Measurements from ENCODE around the gene DGKI. TPM values are rescaled to one million over a fixed set of nuclear protein-coding genes. Genes with fewer than 3 reads are reported as not detected.
A peak's percentile ranks its signal among the peaks of the same experiment; 100 is the strongest.
"Not testable (repeated sequence)": the region's sequence is repeated elsewhere in the genome, so short reads cannot be mapped to it uniquely, and the experiment has no call there.

DGKI gene
- total RNA-seq, 5 donors from 2014 or later (not counting 1 experiment from before 2014, with no cell fraction given), result not detected

DNA sequence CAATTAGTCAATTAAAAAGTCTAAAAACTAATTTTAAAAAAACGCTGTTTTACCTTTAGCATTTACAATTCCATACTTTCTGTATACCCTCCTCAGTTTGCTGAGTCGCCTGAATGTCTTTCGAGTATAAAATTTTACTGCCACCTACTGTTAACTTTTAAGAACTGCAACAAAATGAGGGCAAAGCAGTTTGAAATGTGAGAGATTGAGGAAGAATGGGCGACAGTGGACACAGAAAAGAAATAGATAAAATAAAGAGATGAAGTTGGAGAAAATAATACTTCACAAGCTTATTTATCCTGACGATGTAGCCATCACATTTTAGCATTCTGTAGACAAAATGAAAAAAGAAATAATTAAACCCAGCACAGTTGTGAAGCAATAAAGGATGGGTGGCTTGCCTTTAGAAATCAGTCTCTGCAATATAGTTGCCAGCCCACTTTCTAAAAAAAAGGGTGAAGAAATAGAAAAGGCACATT, 392.5 kb downstream of the DGKI start:
- H3K4me3 Mint-ChIP-seq, result no peak overlapping the region
- no peak for ATAC-seq (replicated peaks in 1 of 4)
- no peaks in the 10 kb centered on the region for H3K36me3 Mint-ChIP-seq
- H3K4me1 Mint-ChIP-seq, result no peaks in the 10 kb centered on the region
- H3K27ac ChIP-seq (ENCODE audit: low read length), result no peak overlapping the region
- WGBS (ENCODE audit: insufficient coverage), result no CpG with 5 or more reads among the region's 5 CpGs
- H3K9me3 ChIP-seq, result no peaks in the 10 kb centered on the region
- CTCF ChIA-PET, result interaction anchor here (0.5 to 1.1 kb wide), 3 partner anchors 8 to 1463 kb away, joined by 3 to 9 read pairs (median 4); no protein-coding TSS in a partner anchor
- H3K9me3 Mint-ChIP-seq, result no peaks in the 10 kb centered on the region
- no peaks in the 10 kb centered on the region for H3K4me1 ChIP-seq (ENCODE audit: control insufficient read depth in 1 of 2, extremely low read depth in 1 of 2, insufficient read depth in 2 of 2, low read length in 2 of 2)
- H3K27ac Mint-ChIP-seq, result no peak overlapping the region
- H3K4me3 ChIP-seq (ENCODE audit: control insufficient read depth in 1 of 2, extremely low read depth in 1 of 2, low read length in 1 of 2), result no peak overlapping the region
- peak in 1 of 35 experiments; percentile 16 for DNase-seq
- POLR2A ChIA-PET, result no interaction called here
- no peaks in the 10 kb centered on the region for H3K36me3 ChIP-seq (ENCODE audit: control insufficient read depth in 2 of 2, extremely low read depth in 1 of 2, insufficient read depth in 1 of 2, low read length in 1 of 2)
- H3K27me3 ChIP-seq (replicated peaks in 1 of 2; ENCODE audit: control insufficient read depth in 2 of 2, extremely low read depth in 1 of 2, insufficient read depth in 2 of 2, low read length in 1 of 2), result no peaks in the 10 kb centered on the region
- peaks cover 2 to 3% of the 10 kb centered on the region in 2 donors for H3K27me3 Mint-ChIP-seq

DNA sequence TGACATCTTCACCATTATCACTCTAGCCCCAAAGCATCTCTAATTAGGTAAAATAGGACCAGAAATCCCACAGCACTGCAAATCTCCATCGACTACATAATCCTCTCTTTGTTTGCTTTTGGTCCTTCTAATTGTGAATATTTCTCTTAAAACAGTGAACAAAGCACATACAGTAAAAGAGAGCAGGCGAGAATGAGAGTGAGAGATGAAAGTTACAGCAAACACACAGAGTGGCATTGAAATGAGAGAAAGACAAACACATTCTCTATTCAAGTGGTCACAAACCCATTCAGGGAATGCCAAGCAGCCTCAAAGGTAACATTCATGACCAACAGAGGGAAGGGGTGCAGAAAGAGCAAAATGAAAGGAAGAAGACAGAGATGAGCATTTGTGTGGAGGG, 393.4 kb downstream of the DGKI start:
- ATAC-seq (replicated peaks in 1 of 4), result no peak
- CTCF ChIA-PET, result interaction anchor here in 1 of 2 donors (0.6 kb wide), 1 partner anchor 1696 kb away, joined by 3 read pairs; no protein-coding TSS in a partner anchor

DNA sequence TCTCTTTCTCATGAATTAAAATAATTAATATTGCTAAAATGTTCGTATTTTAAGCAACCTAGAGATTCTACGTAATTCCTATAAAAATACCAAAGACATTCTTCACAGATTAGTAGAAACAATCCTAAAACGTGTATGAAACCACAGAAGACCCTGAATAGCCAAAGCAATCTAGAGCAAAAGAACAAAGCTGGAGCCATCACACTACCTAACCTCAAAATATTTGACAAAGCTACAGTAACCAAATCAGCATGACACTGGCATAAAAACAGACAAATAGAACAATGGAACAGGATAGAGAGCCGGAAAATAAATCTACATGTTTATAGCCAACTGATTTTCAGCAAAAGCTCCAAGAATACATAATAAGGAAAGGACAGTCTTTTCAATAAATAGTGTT, 397.8 kb downstream of the DGKI start:
- Histone ChIP-seq H3K36me3 (ENCODE audit: control insufficient read depth in 2 of 2, extremely low read depth in 1 of 2, insufficient read depth in 1 of 2, low read length in 1 of 2) (no peaks in the 10 kb centered on the region), H3K9me3 (no peaks in the 10 kb centered on the region), H3K27ac (ENCODE audit: low read length) (no peak overlapping the region), H3K4me3 (ENCODE audit: control insufficient read depth in 1 of 2, extremely low read depth in 1 of 2, low read length in 1 of 2) (no peak overlapping the region), H3K4me1 (ENCODE audit: control insufficient read depth in 1 of 2, extremely low read depth in 1 of 2, insufficient read depth in 2 of 2, low read length in 2 of 2) (no peaks in the 10 kb centered on the region), H3K27me3 (replicated peaks in 1 of 2; ENCODE audit: control insufficient read depth in 2 of 2, extremely low read depth in 1 of 2, insufficient read depth in 2 of 2, low read length in 1 of 2) (no peaks in the 10 kb centered on the region)
- no peaks in the 10 kb centered on the region for H3K9me3 Mint-ChIP-seq
- no peaks in the 10 kb centered on the region for H3K4me1 Mint-ChIP-seq
- H3K4me3 Mint-ChIP-seq, result no peak overlapping the region
- WGBS (ENCODE audit: insufficient coverage), result 30% methylated on average over 1 of the region's 4 CpGs
- no peaks in the 10 kb centered on the region for H3K36me3 Mint-ChIP-seq
- ChIA-PET CTCF (interaction anchor here in 1 of 2 donors (0.5 kb wide), 1 partner anchor 41 kb away, joined by 3 read pairs; no protein-coding TSS in a partner anchor), POLR2A (no interaction called here)
- H3K27me3 Mint-ChIP-seq, result peaks cover 0 to 6% of the 10 kb centered on the region in 2 donors
- ATAC-seq (replicated peaks in 1 of 4), result no peak
- no peak overlapping the region for H3K27ac Mint-ChIP-seq
- no peak for DNase-seq

More for the DNA sequence above, 393.4 kb downstream of the DGKI start:
- H3K9me3 Mint-ChIP-seq, result no peaks in the 10 kb centered on the region
- no peaks in the 10 kb centered on the region for H3K4me1 ChIP-seq (ENCODE audit: control insufficient read depth in 1 of 2, extremely low read depth in 1 of 2, insufficient read depth in 2 of 2, low read length in 2 of 2)
- POLR2A ChIA-PET, result no interaction called here
- no peak overlapping the region for H3K27ac ChIP-seq (ENCODE audit: low read length)
- H3K36me3 Mint-ChIP-seq, result no peaks in the 10 kb centered on the region
- H3K27me3 ChIP-seq (replicated peaks in 1 of 2; ENCODE audit: control insufficient read depth in 2 of 2, extremely low read depth in 1 of 2, insufficient read depth in 2 of 2, low read length in 1 of 2), result no peaks in the 10 kb centered on the region
- no peaks in the 10 kb centered on the region for H3K36me3 ChIP-seq (ENCODE audit: control insufficient read depth in 2 of 2, extremely low read depth in 1 of 2, insufficient read depth in 1 of 2, low read length in 1 of 2)
- no CpG with 5 or more reads among the region's 2 CpGs for WGBS (ENCODE audit: insufficient coverage)
- DNase-seq, result no peak
- H3K27me3 Mint-ChIP-seq, result peaks cover 0 to 3% of the 10 kb centered on the region in 2 donors
- H3K4me3 Mint-ChIP-seq, result no peak overlapping the region
- H3K4me1 Mint-ChIP-seq, result no peaks in the 10 kb centered on the region
- H3K27ac Mint-ChIP-seq, result no peak overlapping the region
- no peaks in the 10 kb centered on the region for H3K9me3 ChIP-seq
- no peak overlapping the region for H3K4me3 ChIP-seq (ENCODE audit: control insufficient read depth in 1 of 2, extremely low read depth in 1 of 2, low read length in 1 of 2)

DNA sequence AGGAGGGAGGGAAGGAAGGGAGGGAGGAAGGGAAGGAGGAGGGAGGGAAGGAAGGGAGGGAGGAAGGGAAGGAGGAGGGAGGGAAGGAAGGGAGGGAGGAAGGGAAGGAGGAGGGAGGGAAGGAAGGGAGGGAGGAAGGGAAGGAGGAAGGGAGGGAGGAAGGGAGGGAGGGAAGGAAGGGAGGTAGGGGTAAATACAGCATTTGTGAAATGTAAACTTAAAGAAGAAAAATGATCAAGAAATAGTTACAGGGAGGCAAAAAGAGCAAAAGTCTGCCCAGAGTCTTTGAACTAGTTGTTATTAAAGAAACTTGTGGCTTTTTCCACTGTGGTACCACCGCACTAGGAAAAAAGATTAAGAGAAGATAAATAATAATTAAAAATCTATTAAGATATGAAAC, 398.2 kb downstream of the DGKI start:
- ATAC-seq (replicated peaks in 1 of 4); H3K36me3 ChIP-seq (ENCODE audit: control insufficient read depth in 2 of 2, extremely low read depth in 1 of 2, insufficient read depth in 1 of 2, low read length in 1 of 2); POLR2A ChIA-PET; H3K9me3 ChIP-seq; H3K4me1 ChIP-seq (ENCODE audit: control insufficient read depth in 1 of 2, extremely low read depth in 1 of 2, insufficient read depth in 2 of 2, low read length in 2 of 2); H3K36me3 Mint-ChIP-seq; H3K9me3 Mint-ChIP-seq; H3K27ac ChIP-seq (ENCODE audit: low read length); H3K4me3 Mint-ChIP-seq; H3K27ac Mint-ChIP-seq; H3K4me3 ChIP-seq (ENCODE audit: control insufficient read depth in 1 of 2, extremely low read depth in 1 of 2, low read length in 1 of 2); H3K27me3 ChIP-seq (replicated peaks in 1 of 2; ENCODE audit: control insufficient read depth in 2 of 2, extremely low read depth in 1 of 2, insufficient read depth in 2 of 2, low read length in 1 of 2); DNase-seq; H3K4me1 Mint-ChIP-seq; H3K27me3 Mint-ChIP-seq: not testable (repeated sequence)
- no CpG with 5 or more reads among the region's 1 CpG for WGBS (ENCODE audit: insufficient coverage)
- CTCF ChIA-PET, result interaction anchor here in 1 of 2 donors (0.5 kb wide), 1 partner anchor 41 kb away, joined by 3 read pairs; no protein-coding TSS in a partner anchor

DNA sequence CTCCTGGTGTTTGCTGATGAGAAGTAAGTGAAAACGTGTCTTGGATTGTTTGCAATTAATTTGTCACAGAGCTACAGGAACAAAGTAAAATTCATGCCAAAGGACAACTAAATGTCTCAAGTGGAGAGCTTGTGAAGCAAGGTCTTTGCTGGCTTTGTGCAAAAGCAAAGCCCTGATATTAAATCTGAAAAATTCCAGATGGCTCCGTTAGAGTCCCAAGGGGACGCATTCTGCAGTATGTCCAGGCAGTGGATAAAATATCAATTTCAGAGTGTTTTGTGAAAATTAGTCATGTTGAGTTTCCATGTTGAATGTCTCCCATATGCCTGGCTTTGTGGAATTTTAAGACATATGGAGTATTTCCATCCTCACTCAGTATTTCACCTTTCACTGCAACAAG, 400.7 kb downstream of the DGKI start:
- H3K27me3 ChIP-seq (replicated peaks in 1 of 2; ENCODE audit: control insufficient read depth in 2 of 2, extremely low read depth in 1 of 2, insufficient read depth in 2 of 2, low read length in 1 of 2), result no peaks in the 10 kb centered on the region
- Mint-ChIP-seq H3K36me3 (no peaks in the 10 kb centered on the region), H3K27ac (no peak overlapping the region), H3K4me1 (no peaks in the 10 kb centered on the region), H3K4me3 (no peak overlapping the region), H3K9me3 (no peaks in the 10 kb centered on the region), H3K27me3 (peaks cover 0 to 6% of the 10 kb centered on the region in 2 donors)
- H3K9me3 ChIP-seq, result no peaks in the 10 kb centered on the region
- no peak for ATAC-seq (replicated peaks in 1 of 4)
- no peak overlapping the region for H3K27ac ChIP-seq (ENCODE audit: low read length)
- ChIA-PET CTCF (interaction anchor here (0.8 to 1.0 kb wide), 2 partner anchors 9 kb away, joined by 3 to 4 read pairs; no protein-coding TSS in a partner anchor), POLR2A (no interaction called here)
- no peak for DNase-seq
- H3K36me3 ChIP-seq (ENCODE audit: control insufficient read depth in 2 of 2, extremely low read depth in 1 of 2, insufficient read depth in 1 of 2, low read length in 1 of 2), result no peaks in the 10 kb centered on the region
- 75% methylated on average over 2 of the region's 3 CpGs for WGBS (ENCODE audit: insufficient coverage)
- no peak overlapping the region for H3K4me3 ChIP-seq (ENCODE audit: control insufficient read depth in 1 of 2, extremely low read depth in 1 of 2, low read length in 1 of 2)
- no peaks in the 10 kb centered on the region for H3K4me1 ChIP-seq (ENCODE audit: control insufficient read depth in 1 of 2, extremely low read depth in 1 of 2, insufficient read depth in 2 of 2, low read length in 2 of 2)

DNA sequence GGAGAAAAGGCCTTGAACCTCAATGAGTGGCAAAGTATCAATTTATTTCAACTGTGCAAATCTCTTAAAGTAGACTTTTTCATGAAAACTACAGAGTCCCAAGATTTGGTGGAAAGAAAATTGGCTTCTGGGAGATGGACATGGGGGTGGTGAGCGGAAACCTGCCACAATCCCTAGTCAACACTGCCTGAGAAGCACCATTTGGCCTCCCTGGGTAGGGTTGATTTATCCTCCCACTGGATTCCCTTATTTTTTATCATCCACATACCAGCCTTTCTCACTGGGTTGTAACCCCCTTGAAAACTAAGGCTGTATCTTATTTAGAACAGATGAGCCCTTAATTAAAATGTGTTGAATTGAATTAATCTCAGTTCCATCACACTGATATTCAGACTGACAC, 401.5 kb downstream of the DGKI start:
- DNase-seq (no peak), ATAC-seq (replicated peaks in 1 of 4) (no peak)
- Histone ChIP-seq H3K4me1 (ENCODE audit: control insufficient read depth in 1 of 2, extremely low read depth in 1 of 2, insufficient read depth in 2 of 2, low read length in 2 of 2) (no peaks in the 10 kb centered on the region), H3K27me3 (replicated peaks in 1 of 2; ENCODE audit: control insufficient read depth in 2 of 2, extremely low read depth in 1 of 2, insufficient read depth in 2 of 2, low read length in 1 of 2) (no peaks in the 10 kb centered on the region), H3K27ac (ENCODE audit: low read length) (no peak overlapping the region), H3K36me3 (ENCODE audit: control insufficient read depth in 2 of 2, extremely low read depth in 1 of 2, insufficient read depth in 1 of 2, low read length in 1 of 2) (no peaks in the 10 kb centered on the region), H3K9me3 (no peaks in the 10 kb centered on the region), H3K4me3 (ENCODE audit: control insufficient read depth in 1 of 2, extremely low read depth in 1 of 2, low read length in 1 of 2) (no peak overlapping the region)
- POLR2A ChIA-PET, result no interaction called here
- no CpG with 5 or more reads among the region's 1 CpG for WGBS (ENCODE audit: insufficient coverage)
- CTCF ChIA-PET, result no interaction called here
- H3K36me3 Mint-ChIP-seq, result no peaks in the 10 kb centered on the region
- no peak overlapping the region for H3K27ac Mint-ChIP-seq
- H3K9me3 Mint-ChIP-seq, result no peaks in the 10 kb centered on the region
- H3K4me3 Mint-ChIP-seq, result no peak overlapping the region
- H3K4me1 Mint-ChIP-seq, result no peaks in the 10 kb centered on the region
- H3K27me3 Mint-ChIP-seq, result peaks cover 0 to 6% of the 10 kb centered on the region in 2 donors

DNA sequence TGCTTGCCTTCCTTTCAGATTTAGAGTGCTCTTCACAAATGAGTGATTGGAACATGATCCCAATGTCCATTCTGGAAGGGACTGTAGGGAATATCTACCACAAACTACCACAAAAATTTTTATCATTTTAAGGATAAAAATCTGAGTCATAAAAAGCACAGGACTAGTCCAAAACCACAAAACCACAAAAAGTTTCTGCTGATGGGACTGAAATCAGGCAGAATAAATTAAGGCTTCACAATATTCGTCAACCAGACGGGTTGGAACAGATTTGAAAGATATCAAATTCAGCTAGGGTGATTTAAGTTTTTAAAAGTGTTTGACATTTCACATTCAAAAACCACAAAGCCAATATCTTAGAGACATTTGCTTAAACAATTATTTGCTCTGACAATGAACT, 403.2 kb downstream of the DGKI start:
- Mint-ChIP-seq H3K4me1 (no peaks in the 10 kb centered on the region), H3K27ac (no peak overlapping the region), H3K9me3 (peaks cover 0 to 3% (median 0%) of the 10 kb centered on the region in 3 donors), H3K27me3 (peaks cover 0 to 3% of the 10 kb centered on the region in 2 donors), H3K36me3 (no peaks in the 10 kb centered on the region), H3K4me3 (no peak overlapping the region)
- ATAC-seq (replicated peaks in 1 of 4), result no peak
- CTCF ChIA-PET, result no interaction called here
- POLR2A ChIA-PET, result no interaction called here
- no peak for DNase-seq
- Histone ChIP-seq H3K4me1 (ENCODE audit: control insufficient read depth in 1 of 2, extremely low read depth in 1 of 2, insufficient read depth in 2 of 2, low read length in 2 of 2) (no peaks in the 10 kb centered on the region), H3K27me3 (replicated peaks in 1 of 2; ENCODE audit: control insufficient read depth in 2 of 2, extremely low read depth in 1 of 2, insufficient read depth in 2 of 2, low read length in 1 of 2) (no peaks in the 10 kb centered on the region), H3K27ac (ENCODE audit: low read length) (no peak overlapping the region), H3K9me3 (no peaks in the 10 kb centered on the region), H3K36me3 (ENCODE audit: control insufficient read depth in 2 of 2, extremely low read depth in 1 of 2, insufficient read depth in 1 of 2, low read length in 1 of 2) (no peaks in the 10 kb centered on the region), H3K4me3 (ENCODE audit: control insufficient read depth in 1 of 2, extremely low read depth in 1 of 2, low read length in 1 of 2) (no peak overlapping the region)
- no CpG with 5 or more reads among the region's 2 CpGs for WGBS (ENCODE audit: insufficient coverage)

Data from T-cell (primary cell).